ENCODE data around the gene FGF3.

Gene FGF3

GRCh38 chr11:69788956-69789355, 30.3 kb downstream of the FGF3 start:
- H3K4me3 ChIP-seq (replicated peaks in 1 of 2; ENCODE audit: low read depth in 2 of 2, low read length in 2 of 2), result no peak overlapping the region
- DNase-seq (ENCODE audit: low read depth in 2 of 2), result no peak
- no peak for TF ChIP-seq CTCF (IDR thresholded peaks at IDR 0.05; ENCODE audit: low read depth, low read length)

- H3K4me3 ChIP-seq (replicated peaks in 1 of 2; ENCODE audit: low read depth in 2 of 2, low read length in 2 of 2), result no peak overlapping the region
- no peak for TF ChIP-seq CTCF (IDR thresholded peaks at IDR 0.05; ENCODE audit: low read depth, low read length)
- DNase-seq (ENCODE audit: low read depth in 2 of 2), result no peak
These were observed 31.3 kb downstream of the FGF3 start for GRCh38 chr11:69787906-69788305.

- H3K4me3 ChIP-seq (replicated peaks in 1 of 2; ENCODE audit: low read depth in 2 of 2, low read length in 2 of 2), result no peak overlapping the region
- TF ChIP-seq CTCF (IDR thresholded peaks at IDR 0.05; ENCODE audit: low read depth, low read length), result no peak
- DNase-seq (ENCODE audit: low read depth in 2 of 2), result no peak
These were observed 31.8 kb downstream of the FGF3 start for GRCh38 chr11:69787457-69787856.

- no peak for TF ChIP-seq CTCF (IDR thresholded peaks at IDR 0.05; ENCODE audit: low read depth, low read length)
- DNase-seq (ENCODE audit: low read depth in 2 of 2), result no peak
- H3K4me3 ChIP-seq (replicated peaks in 1 of 2; ENCODE audit: low read depth in 2 of 2, low read length in 2 of 2), result no peak overlapping the region
These were observed 38.0 kb downstream of the FGF3 start for GRCh38 chr11:69781241-69781640.

GRCh38 chr11:69778373-69778772, 40.8 kb downstream of the FGF3 start:
- DNase-seq (ENCODE audit: low read depth in 2 of 2), result no peak
- H3K4me3 ChIP-seq (replicated peaks in 1 of 2; ENCODE audit: low read depth in 2 of 2, low read length in 2 of 2), result no peak overlapping the region
- TF ChIP-seq CTCF (IDR thresholded peaks at IDR 0.05; ENCODE audit: low read depth, low read length), result no peak

GRCh38 chr11:69775163-69775755, 44.0 kb downstream of the FGF3 start, which contains the start of gene FGF4:
Gene FGF4 (minus strand): TSS chr11:69775341. CDS start chr11:69775084, 257 bp downstream.
- TF ChIP-seq CTCF (IDR thresholded peaks at IDR 0.05; ENCODE audit: low read depth, low read length), result no peak
- no peak for DNase-seq (ENCODE audit: low read depth in 2 of 2)
- no peak within 1 kb of the TSS for H3K4me3 ChIP-seq (replicated peaks in 1 of 2; ENCODE audit: low read depth in 2 of 2, low read length in 2 of 2)
